HEK293T (cell line): ENCODE results near the gene NMUR1.

Experiments used
- FOXK2 ChIP-seq: fragments of 450-650 bp; IDR thresholded peaks from 2 replicates; pipeline ENCODE4 v1.6.1; 2016; ENCODE audit warnings: mild to moderate bottlenecking
- SP1 ChIP-seq: fragments of 450-650 bp; IDR thresholded peaks from 2 replicates; pipeline ENCODE4 v1.6.1; 2017

DNA sequence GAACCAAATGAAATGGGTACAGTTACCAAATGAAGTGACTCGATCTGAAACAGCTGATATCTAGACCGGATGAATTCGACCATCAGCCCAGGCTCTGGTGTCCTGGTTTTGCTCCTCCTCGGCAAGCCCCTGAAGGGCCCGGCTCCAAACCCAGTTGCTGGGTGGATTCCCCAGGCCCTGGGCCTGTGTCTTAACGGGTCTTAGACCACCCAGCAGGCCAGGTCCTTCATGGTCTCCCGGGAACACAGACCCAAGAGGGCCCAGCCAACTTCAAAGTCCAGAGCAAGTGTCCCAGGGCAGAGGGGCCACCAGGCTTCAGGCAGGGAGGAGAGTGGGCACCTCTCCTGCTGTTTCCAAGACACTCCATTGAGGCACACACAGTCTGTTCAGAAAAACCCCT, 26.7 kb upstream of the NMUR1 start:
- TF ChIP-seq SP1 (no peak), FOXK2 (no peak)
